ENCODE measurements around the gene ZNF516.

Gene ZNF516

DNA sequence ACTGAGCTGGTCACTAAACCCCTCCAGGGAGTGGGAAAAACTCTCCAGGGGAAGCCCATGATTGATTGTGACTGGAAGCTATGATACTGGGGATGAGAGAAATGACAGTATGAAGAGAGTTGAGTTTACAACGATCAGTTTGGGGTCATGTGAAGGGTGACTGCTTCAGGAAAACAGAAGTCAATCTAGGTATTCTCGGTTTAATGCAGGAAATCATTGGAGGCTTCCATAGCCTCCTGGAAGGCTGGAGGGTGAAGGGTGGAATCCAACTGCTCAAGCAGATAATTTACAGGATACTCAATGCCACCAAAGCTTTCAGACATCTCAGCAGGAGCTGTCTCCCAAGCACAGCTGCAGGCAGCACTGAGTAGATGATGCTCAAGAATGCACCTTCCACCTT lies 154.6 kb downstream of the ZNF516 start:
- no peak for ATAC-seq
- TF ChIP-seq, protein P1, sequence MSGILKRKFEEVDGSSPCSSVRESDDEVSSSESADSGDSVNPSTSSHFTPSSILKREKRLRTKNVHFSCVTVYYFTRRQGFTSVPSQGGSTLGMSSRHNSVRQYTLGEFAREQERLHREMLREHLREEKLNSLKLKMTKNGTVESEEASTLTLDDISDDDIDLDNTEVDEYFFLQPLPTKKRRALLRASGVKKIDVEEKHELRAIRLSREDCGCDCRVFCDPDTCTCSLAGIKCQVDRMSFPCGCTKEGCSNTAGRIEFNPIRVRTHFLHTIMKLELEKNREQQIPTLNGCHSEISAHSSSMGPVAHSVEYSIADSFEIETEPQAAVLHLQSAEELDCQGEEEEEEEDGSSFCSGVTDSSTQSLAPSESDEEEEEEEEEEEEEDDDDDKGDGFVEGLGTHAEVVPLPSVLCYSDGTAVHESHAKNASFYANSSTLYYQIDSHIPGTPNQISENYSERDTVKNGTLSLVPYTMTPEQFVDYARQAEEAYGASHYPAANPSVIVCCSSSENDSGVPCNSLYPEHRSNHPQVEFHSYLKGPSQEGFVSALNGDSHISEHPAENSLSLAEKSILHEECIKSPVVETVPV (CRISPR knock-in tag; IDR thresholded peaks at IDR 0.05), result no peak
- TF ChIP-seq ZNF565 (CRISPR knock-in tag; conservative IDR thresholded peaks at IDR 0.05; ENCODE audit: low read depth) (no peak), OSR1 (CRISPR knock-in tag; IDR thresholded peaks at IDR 0.05) (no peak), TOX (CRISPR knock-in tag; IDR thresholded peaks at IDR 0.05; ENCODE audit: borderline replicate concordance) (no peak), SNAI2 (CRISPR knock-in tag; IDR thresholded peaks at IDR 0.05) (no peak), ISL1 (CRISPR knock-in tag; IDR thresholded peaks at IDR 0.05) (no peak), GLIS3 (CRISPR knock-in tag; IDR thresholded peaks at IDR 0.05) (no peak), ZFP30 (CRISPR knock-in tag; IDR thresholded peaks at IDR 0.05) (no peak), ZC3H10 (CRISPR knock-in tag; IDR thresholded peaks at IDR 0.05) (no peak), BACH2 (CRISPR knock-in tag; IDR thresholded peaks at IDR 0.05; ENCODE audit: borderline replicate concordance) (no peak), ZNF70 (CRISPR knock-in tag; IDR thresholded peaks at IDR 0.05) (no peak), CSDC2 (CRISPR knock-in tag; IDR thresholded peaks at IDR 0.05) (no peak), RARB (CRISPR knock-in tag; IDR thresholded peaks at IDR 0.05) (no peak), ZFP3 (CRISPR knock-in tag; IDR thresholded peaks at IDR 0.05) (no peak)

DNA sequence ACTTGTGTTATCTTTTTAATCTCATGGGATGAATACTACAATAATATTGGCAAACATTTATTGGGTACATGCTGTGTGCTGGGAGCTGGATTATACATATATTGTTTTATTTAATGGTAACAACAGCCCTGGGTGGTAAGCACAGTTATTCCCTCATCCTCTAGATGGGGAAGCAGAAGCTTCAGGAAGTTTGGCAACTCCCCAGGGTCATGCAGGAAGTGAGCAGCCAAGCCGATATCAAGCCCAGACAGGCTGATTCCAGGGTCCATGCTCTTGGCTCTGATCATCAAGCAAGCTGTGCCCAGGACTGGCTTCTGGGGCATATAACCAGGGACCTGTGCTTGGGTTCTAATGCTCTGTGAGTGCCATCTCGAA lies 155.8 kb downstream of the ZNF516 start:
- ATAC-seq, result no peak
- TF ChIP-seq BACH2 (CRISPR knock-in tag; IDR thresholded peaks at IDR 0.05; ENCODE audit: borderline replicate concordance) (no peak), ZNF565 (CRISPR knock-in tag; conservative IDR thresholded peaks at IDR 0.05; ENCODE audit: low read depth) (no peak), GLIS3 (CRISPR knock-in tag; IDR thresholded peaks at IDR 0.05) (no peak), ZC3H10 (CRISPR knock-in tag; IDR thresholded peaks at IDR 0.05) (no peak), ZFP30 (CRISPR knock-in tag; IDR thresholded peaks at IDR 0.05) (no peak), SNAI2 (CRISPR knock-in tag; IDR thresholded peaks at IDR 0.05) (no peak), ZNF8 (CRISPR knock-in tag; IDR thresholded peaks at IDR 0.05) (no peak), TOX (CRISPR knock-in tag; IDR thresholded peaks at IDR 0.05; ENCODE audit: borderline replicate concordance) (no peak), ZFP3 (CRISPR knock-in tag; IDR thresholded peaks at IDR 0.05) (no peak), ESRRG (CRISPR knock-in tag; IDR thresholded peaks at IDR 0.05) (no peak), OSR1 (CRISPR knock-in tag; IDR thresholded peaks at IDR 0.05) (no peak)
- TF ChIP-seq, protein P2, sequence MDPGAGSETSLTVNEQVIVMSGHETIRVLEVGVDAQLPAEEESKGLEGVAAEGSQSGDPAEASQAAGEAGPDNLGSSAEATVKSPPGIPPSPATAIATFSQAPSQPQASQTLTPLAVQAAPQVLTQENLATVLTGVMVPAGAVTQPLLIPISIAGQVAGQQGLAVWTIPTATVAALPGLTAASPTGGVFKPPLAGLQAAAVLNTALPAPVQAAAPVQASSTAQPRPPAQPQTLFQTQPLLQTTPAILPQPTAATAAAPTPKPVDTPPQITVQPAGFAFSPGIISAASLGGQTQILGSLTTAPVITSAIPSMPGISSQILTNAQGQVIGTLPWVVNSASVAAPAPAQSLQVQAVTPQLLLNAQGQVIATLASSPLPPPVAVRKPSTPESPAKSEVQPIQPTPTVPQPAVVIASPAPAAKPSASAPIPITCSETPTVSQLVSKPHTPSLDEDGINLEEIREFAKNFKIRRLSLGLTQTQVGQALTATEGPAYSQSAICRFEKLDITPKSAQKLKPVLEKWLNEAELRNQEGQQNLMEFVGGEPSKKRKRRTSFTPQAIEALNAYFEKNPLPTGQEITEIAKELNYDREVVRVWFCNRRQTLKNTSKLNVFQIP (CRISPR knock-in tag; IDR thresholded peaks at IDR 0.05; ENCODE audit: borderline replicate concordance, low read depth), result no peak
- TF ChIP-seq, protein P3, sequence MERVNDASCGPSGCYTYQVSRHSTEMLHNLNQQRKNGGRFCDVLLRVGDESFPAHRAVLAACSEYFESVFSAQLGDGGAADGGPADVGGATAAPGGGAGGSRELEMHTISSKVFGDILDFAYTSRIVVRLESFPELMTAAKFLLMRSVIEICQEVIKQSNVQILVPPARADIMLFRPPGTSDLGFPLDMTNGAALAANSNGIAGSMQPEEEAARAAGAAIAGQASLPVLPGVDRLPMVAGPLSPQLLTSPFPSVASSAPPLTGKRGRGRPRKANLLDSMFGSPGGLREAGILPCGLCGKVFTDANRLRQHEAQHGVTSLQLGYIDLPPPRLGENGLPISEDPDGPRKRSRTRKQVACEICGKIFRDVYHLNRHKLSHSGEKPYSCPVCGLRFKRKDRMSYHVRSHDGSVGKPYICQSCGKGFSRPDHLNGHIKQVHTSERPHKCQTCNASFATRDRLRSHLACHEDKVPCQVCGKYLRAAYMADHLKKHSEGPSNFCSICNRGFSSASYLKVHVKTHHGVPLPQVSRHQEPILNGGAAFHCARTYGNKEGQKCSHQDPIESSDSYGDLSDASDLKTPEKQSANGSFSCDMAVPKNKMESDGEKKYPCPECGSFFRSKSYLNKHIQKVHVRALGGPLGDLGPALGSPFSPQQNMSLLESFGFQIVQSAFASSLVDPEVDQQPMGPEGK (CRISPR knock-in tag; IDR thresholded peaks at IDR 0.05; ENCODE audit: borderline replicate concordance), result no peak
- TF ChIP-seq, protein P1 (CRISPR knock-in tag; IDR thresholded peaks at IDR 0.05), result no peak
- TF ChIP-seq, protein P4, sequence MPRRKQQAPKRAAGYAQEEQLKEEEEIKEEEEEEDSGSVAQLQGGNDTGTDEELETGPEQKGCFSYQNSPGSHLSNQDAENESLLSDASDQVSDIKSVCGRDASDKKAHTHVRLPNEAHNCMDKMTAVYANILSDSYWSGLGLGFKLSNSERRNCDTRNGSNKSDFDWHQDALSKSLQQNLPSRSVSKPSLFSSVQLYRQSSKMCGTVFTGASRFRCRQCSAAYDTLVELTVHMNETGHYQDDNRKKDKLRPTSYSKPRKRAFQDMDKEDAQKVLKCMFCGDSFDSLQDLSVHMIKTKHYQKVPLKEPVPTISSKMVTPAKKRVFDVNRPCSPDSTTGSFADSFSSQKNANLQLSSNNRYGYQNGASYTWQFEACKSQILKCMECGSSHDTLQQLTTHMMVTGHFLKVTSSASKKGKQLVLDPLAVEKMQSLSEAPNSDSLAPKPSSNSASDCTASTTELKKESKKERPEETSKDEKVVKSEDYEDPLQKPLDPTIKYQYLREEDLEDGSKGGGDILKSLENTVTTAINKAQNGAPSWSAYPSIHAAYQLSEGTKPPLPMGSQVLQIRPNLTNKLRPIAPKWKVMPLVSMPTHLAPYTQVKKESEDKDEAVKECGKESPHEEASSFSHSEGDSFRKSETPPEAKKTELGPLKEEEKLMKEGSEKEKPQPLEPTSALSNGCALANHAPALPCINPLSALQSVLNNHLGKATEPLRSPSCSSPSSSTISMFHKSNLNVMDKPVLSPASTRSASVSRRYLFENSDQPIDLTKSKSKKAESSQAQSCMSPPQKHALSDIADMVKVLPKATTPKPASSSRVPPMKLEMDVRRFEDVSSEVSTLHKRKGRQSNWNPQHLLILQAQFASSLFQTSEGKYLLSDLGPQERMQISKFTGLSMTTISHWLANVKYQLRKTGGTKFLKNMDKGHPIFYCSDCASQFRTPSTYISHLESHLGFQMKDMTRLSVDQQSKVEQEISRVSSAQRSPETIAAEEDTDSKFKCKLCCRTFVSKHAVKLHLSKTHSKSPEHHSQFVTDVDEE (CRISPR knock-in tag; IDR thresholded peaks at IDR 0.05), result no peak
- TF ChIP-seq, protein P5, sequence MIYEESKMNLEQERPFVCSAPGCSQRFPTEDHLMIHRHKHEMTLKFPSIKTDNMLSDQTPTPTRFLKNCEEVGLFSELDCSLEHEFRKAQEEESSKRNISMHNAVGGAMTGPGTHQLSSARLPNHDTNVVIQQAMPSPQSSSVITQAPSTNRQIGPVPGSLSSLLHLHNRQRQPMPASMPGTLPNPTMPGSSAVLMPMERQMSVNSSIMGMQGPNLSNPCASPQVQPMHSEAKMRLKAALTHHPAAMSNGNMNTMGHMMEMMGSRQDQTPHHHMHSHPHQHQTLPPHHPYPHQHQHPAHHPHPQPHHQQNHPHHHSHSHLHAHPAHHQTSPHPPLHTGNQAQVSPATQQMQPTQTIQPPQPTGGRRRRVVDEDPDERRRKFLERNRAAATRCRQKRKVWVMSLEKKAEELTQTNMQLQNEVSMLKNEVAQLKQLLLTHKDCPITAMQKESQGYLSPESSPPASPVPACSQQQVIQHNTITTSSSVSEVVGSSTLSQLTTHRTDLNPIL (CRISPR knock-in tag; IDR thresholded peaks at IDR 0.05; ENCODE audit: low read depth), result no peak
